Measurements from ENCODE around the gene SUDS3. TPM values are rescaled to one million over a fixed set of nuclear protein-coding genes. Genes with fewer than 3 reads are reported as not detected.

Gene SUDS3
- total and polyA plus RNA-seq, 2 experiments from 2014 or later: 53.0 to 77.1 TPM

- TF ChIP-seq JUNB (IDR thresholded peaks at IDR 0.05; ENCODE audit: unreplicated experiment) (no peak), EZH2 (IDR thresholded peaks at IDR 0.05; ENCODE audit: low read depth, unreplicated experiment) (no peak), EZH2phosphoT487 (IDR thresholded peaks at IDR 0.05; ENCODE audit: unreplicated experiment) (no peak), STAT1 (IDR thresholded peaks at IDR 0.05; ENCODE audit: unreplicated experiment) (no peak)
Measured at GRCh38 chr12:118427819-118428218, 51.5 kb downstream of the SUDS3 start (continued).

- peaks cover 4% of the 10 kb centered on the region for H3K27me3 Mint-ChIP-seq (ENCODE audit: insufficient read depth, low read depth, poor library complexity)
- Histone ChIP-seq H2AFZ (no peak overlapping the region), H3K4me1 (ENCODE audit: insufficient read depth) (no peaks in the 10 kb centered on the region; the same call in 1 of the 2 replicates), H3K9me2 (ENCODE audit: insufficient read depth) (0 out of 2 replicates have a peak, but pooled peaks cover 8% of the 10 kb centered on the region), H3K79me2 (replicated peaks; ENCODE audit: insufficient read depth) (no peaks in the 10 kb centered on the region), H3K36me3 (ENCODE audit: insufficient read depth) (no peaks in the 10 kb centered on the region), H3K4me3 (no peak overlapping the region), H4K20me1 (replicated peaks; ENCODE audit: insufficient read depth) (no peaks in the 10 kb centered on the region), H3K4me2 (no peak overlapping the region), H3K27ac (ENCODE audit: low read depth) (no peak overlapping the region), H3K27me3 (ENCODE audit: insufficient read depth) (no peaks in the 10 kb centered on the region), H3F3A (replicated peaks; ENCODE audit: low read depth) (no peaks in the 10 kb centered on the region)
- DNase-seq (ENCODE audit: low spot score) (no peak), ATAC-seq (no peak)
- H3K27ac Mint-ChIP-seq: no peak overlapping the region
- H3K4me1 Mint-ChIP-seq: peaks cover 15% of the 10 kb centered on the region; the same call in 2 of the 3 replicates
- no peak for TF ChIP-seq JUNB (IDR thresholded peaks at IDR 0.05; ENCODE audit: unreplicated experiment)
- TF ChIP-seq, protein P1, sequence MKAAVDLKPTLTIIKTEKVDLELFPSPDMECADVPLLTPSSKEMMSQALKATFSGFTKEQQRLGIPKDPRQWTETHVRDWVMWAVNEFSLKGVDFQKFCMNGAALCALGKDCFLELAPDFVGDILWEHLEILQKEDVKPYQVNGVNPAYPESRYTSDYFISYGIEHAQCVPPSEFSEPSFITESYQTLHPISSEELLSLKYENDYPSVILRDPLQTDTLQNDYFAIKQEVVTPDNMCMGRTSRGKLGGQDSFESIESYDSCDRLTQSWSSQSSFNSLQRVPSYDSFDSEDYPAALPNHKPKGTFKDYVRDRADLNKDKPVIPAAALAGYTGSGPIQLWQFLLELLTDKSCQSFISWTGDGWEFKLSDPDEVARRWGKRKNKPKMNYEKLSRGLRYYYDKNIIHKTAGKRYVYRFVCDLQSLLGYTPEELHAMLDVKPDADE (IDR thresholded peaks at IDR 0.05): no peak
- TF ChIP-seq EZH2phosphoT487 (IDR thresholded peaks at IDR 0.05; ENCODE audit: unreplicated experiment): no peak
- no peak for TF ChIP-seq EZH2 (IDR thresholded peaks at IDR 0.05; ENCODE audit: low read depth, unreplicated experiment)
- no peak overlapping the region for H3K4me3 Mint-ChIP-seq
- H3K36me3 Mint-ChIP-seq (ENCODE audit: low read depth): peaks cover 4% of the 10 kb centered on the region; the same call in 2 of the 3 replicates
- no peaks in the 10 kb centered on the region for H3K9me3 Mint-ChIP-seq
Measured at GRCh38 chr12:118428643-118429042, 52.3 kb downstream of the SUDS3 start.

- peak overlapping the region; percentile 91 for H3K27ac Mint-ChIP-seq
- Histone ChIP-seq H3K27ac (ENCODE audit: low read depth) (no peak overlapping the region), H3K27me3 (ENCODE audit: insufficient read depth) (no peaks in the 10 kb centered on the region), H3K4me1 (ENCODE audit: insufficient read depth) (no peaks in the 10 kb centered on the region; the same call in 1 of the 2 replicates), H3F3A (replicated peaks; ENCODE audit: low read depth) (no peaks in the 10 kb centered on the region), H2AFZ (no peak overlapping the region), H4K20me1 (replicated peaks; ENCODE audit: insufficient read depth) (no peaks in the 10 kb centered on the region), H3K4me2 (no peak overlapping the region), H3K9me2 (ENCODE audit: insufficient read depth) (no peaks in the 10 kb centered on the region), H3K36me3 (ENCODE audit: insufficient read depth) (no peaks in the 10 kb centered on the region), H3K79me2 (replicated peaks; ENCODE audit: insufficient read depth) (no peaks in the 10 kb centered on the region), H3K4me3 (no peak overlapping the region)
- no peak for DNase-seq (ENCODE audit: low spot score)
- H3K9me3 Mint-ChIP-seq: no peaks in the 10 kb centered on the region
- no peak for ATAC-seq
- TF ChIP-seq, protein P2, sequence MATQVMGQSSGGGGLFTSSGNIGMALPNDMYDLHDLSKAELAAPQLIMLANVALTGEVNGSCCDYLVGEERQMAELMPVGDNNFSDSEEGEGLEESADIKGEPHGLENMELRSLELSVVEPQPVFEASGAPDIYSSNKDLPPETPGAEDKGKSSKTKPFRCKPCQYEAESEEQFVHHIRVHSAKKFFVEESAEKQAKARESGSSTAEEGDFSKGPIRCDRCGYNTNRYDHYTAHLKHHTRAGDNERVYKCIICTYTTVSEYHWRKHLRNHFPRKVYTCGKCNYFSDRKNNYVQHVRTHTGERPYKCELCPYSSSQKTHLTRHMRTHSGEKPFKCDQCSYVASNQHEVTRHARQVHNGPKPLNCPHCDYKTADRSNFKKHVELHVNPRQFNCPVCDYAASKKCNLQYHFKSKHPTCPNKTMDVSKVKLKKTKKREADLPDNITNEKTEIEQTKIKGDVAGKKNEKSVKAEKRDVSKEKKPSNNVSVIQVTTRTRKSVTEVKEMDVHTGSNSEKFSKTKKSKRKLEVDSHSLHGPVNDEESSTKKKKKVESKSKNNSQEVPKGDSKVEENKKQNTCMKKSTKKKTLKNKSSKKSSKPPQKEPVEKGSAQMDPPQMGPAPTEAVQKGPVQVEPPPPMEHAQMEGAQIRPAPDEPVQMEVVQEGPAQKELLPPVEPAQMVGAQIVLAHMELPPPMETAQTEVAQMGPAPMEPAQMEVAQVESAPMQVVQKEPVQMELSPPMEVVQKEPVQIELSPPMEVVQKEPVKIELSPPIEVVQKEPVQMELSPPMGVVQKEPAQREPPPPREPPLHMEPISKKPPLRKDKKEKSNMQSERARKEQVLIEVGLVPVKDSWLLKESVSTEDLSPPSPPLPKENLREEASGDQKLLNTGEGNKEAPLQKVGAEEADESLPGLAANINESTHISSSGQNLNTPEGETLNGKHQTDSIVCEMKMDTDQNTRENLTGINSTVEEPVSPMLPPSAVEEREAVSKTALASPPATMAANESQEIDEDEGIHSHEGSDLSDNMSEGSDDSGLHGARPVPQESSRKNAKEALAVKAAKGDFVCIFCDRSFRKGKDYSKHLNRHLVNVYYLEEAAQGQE (IDR thresholded peaks at IDR 0.05; ENCODE audit: unreplicated experiment): no peak
- H3K4me3 Mint-ChIP-seq: no peak overlapping the region
- H3K36me3 Mint-ChIP-seq (ENCODE audit: low read depth): peaks cover 4% of the 10 kb centered on the region; the same call in 2 of the 3 replicates
- H3K27me3 Mint-ChIP-seq (ENCODE audit: insufficient read depth, low read depth, poor library complexity): peaks cover 4% of the 10 kb centered on the region
- peaks cover 15% of the 10 kb centered on the region; the same call in 2 of the 3 replicates for H3K4me1 Mint-ChIP-seq
Measured at GRCh38 chr12:118429688-118430383, 53.5 kb downstream of the SUDS3 start.

Data from GM23338 (cell line).